GM12873 (cell line): ENCODE data around the gene MCM9.

ENCODE experiments used
- CTCF ChIP-seq: IDR thresholded peaks from 2 replicates; pipeline ENCODE4 v1.5.1; 2012; ENCODE audit warnings: low read depth, mild to moderate bottlenecking, moderate library complexity, low read length, control low read depth; ENCODE audit not compliant: insufficient read depth; ENCODE audit errors: missing control alignments

The MCM9 gene

GRCh38 chr6:118917546-118918328, 17.2 kb downstream of the MCM9 start:
- TF ChIP-seq CTCF, result no peak

DNA sequence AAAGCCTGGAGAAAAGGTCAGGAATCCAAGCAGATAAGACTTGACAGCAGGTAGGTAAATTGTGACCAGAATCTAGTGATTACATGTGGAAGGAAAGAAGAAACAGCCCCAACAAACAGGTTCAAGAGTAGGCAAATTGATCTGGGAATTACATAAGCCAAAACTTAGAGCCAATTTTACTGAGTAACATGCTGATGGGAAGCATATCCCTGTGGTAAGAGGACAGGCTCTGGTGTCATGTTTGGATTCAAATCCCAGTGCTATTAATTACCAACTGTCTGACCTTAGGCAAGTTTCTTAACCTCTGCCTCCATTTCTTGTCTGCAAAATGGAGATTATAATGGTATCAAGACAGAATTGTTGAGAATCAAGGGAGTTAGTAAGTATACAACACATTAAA, 20.4 kb downstream of the MCM9 start:
- TF ChIP-seq CTCF, result no peak

GRCh38 chr6:118913161-118913560, 21.8 kb downstream of the MCM9 start:
- no peak for TF ChIP-seq CTCF

DNA sequence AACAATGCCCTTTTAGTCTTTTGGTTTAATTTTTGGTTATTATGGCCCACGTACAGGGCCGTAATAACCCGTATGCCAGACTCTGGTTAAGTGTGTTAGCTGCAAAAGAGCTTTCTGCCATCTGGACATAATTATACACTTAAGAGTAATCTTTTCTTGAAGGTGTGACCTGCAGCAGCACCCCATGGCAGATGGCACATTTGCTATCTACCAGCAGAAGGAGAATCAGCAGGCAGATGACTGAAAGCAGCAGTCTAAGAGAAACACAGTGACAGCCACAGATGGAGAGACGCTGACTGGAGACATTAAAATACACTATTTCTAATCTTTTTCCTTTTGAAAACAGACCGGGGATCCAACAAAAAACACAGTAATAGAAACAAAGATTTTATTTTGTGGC, 22.3 kb downstream of the MCM9 start:
- no peak for TF ChIP-seq CTCF

- no peak for TF ChIP-seq CTCF
Observed at GRCh38 chr6:118908441-118908840, 26.5 kb downstream of the MCM9 start.

GRCh38 chr6:118905851-118906250, 29.1 kb downstream of the MCM9 start:
- TF ChIP-seq CTCF, result no peak

- no peak for TF ChIP-seq CTCF
Observed at GRCh38 chr6:118905084-118905483, 29.9 kb downstream of the MCM9 start.
